HG02884 (cell line): ENCODE results near the gene NOTCH1.

Experiments used
- ATAC-seq: cut with Tn5 transposase; IDR thresholded peaks from one replicate; pipeline ENCODE4 v1.9.1; 2021; ENCODE audit warnings: mild to moderate bottlenecking, moderate library complexity; ENCODE audit not compliant: unreplicated experiment

The NOTCH1 gene

GRCh38 chr9:136502940-136503550 lies 42.8 kb downstream of the NOTCH1 start:
- no peak for ATAC-seq

- no peak for ATAC-seq
Observed at GRCh38 chr9:136502196-136502595, 43.7 kb downstream of the NOTCH1 start.

- ATAC-seq = no peak
Observed at GRCh38 chr9:136501686-136502085, 44.2 kb downstream of the NOTCH1 start.

GRCh38 chr9:136499935-136500910 lies 45.6 kb downstream of the NOTCH1 start:
- no peak for ATAC-seq

- ATAC-seq = no peak
Observed at GRCh38 chr9:136499071-136499934, 46.5 kb downstream of the NOTCH1 start.

GRCh38 chr9:136497916-136498695 lies 47.7 kb downstream of the NOTCH1 start:
- ATAC-seq = no peak

- no peak for ATAC-seq
Observed at GRCh38 chr9:136496801-136497620, 48.8 kb downstream of the NOTCH1 start.

GRCh38 chr9:136496181-136496580 lies 49.7 kb downstream of the NOTCH1 start:
- no peak for ATAC-seq

GRCh38 chr9:136495238-136495800 lies 50.5 kb downstream of the NOTCH1 start:
- no peak for ATAC-seq

GRCh38 chr9:136494531-136495215 lies 51.2 kb downstream of the NOTCH1 start:
- ATAC-seq = no peak

- ATAC-seq = no peak
Observed at GRCh38 chr9:136494012-136494411, 51.8 kb downstream of the NOTCH1 start.

- no peak for ATAC-seq
Observed at GRCh38 chr9:136493567-136493971, 52.3 kb downstream of the NOTCH1 start.

GRCh38 chr9:136492978-136493522 lies 52.8 kb downstream of the NOTCH1 start:
- no peak for ATAC-seq

GRCh38 chr9:136489731-136490130 lies 56.1 kb downstream of the NOTCH1 start:
- ATAC-seq = no peak

- no peak for ATAC-seq
Observed at GRCh38 chr9:136488247-136489214, 57.3 kb downstream of the NOTCH1 start.

GRCh38 chr9:136487672-136488071 lies 58.2 kb downstream of the NOTCH1 start:
- no peak for ATAC-seq
